Activated CD4-positive, alpha-beta T cell treated with anti-CD3 and anti-CD28 coated beads, Interleukin-2, amount 50 U/mL, for 24 hours (primary cell): ENCODE data around the gene SLC29A2.
"Not testable (repeated sequence)": the region's sequence is repeated elsewhere in the genome, so short reads cannot be mapped to it uniquely, and the experiment has no call there.

Source experiments
- DNase-seq, 2 donors: peaks; one replicate each; pipeline ENCODE4 v3.0.0-alpha.2; 2020; ENCODE audit warnings: low read depth in 1 of 2, low spot score in 1 of 2

Gene SLC29A2

DNA sequence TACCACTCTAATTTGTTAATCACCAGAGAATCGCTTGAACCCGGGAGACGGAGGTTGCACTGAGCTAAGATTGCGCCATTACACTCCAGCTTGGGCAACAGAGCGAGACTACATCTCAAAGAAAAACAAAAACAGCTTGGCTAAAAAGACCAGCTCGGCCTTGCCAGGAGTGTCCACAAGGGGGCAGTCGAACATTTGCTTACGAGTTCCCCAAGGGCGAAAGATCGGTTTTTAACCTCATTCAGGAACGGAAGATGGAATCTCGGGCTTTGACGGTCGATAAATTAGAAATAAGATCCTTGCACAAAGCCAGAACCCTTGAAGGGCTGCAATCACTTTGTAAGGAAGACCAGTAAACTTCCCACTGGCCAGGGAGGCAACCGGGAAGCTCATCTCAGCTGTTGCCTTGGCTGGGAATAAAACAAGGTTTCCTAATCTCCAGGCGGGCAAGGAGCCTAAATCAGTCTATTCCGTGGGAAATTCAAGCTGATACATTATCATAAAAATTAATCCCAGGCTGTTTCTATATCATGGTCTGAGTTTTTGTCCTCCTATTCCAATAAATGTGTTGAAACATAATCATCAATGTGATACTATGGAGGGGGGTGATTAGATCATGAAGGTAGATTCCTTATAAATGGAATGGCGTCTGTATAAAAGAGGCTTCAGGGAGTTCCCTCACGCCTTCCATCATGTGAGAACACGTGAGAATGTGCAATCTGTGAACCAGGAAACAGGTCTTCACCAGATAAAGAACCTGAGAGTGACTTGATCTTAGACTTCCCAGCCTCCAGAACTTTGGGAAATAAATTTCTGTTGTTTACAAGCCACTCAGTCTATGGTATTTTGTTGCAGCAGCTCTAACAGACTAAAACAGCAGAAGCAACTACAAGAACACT is 14.9 kb upstream of the SLC29A2 start:
- DNase-seq, result peak; percentile 70 to 76

GRCh38 chr11:66384316-66384715 is 12.8 kb upstream of the SLC29A2 start:
- not testable (repeated sequence) for DNase-seq

GRCh38 chr11:66380264-66380663 is 8.7 kb upstream of the SLC29A2 start:
- not testable (repeated sequence) for DNase-seq

DNA sequence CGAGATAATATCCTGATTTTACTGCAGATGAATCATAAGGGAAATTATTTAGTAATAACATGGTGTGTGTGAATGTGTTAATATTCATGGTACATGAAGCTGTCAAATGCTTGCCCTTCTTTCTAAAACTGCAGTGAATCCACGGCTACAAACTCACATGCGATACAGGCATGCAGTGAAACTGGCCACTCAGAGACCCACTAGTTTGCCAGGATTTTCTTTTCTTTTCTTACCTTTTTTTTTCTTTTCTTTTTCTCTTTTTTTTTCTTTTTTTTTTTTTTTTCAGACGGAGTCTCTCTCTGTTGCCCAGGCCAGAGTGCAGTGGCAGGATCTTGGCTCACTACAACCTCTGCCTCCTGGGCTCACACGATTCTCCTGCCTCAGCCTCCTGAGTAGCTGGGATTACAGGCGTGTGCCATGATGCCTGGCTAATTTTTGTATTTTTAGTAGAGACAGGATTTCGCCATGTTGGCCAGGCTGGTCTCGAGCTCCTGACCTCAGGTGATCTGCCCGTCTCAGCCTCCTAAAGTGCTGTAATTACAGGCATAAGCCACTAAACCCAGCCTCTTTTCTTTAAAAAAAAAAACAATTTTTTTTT is 2.2 kb upstream of the SLC29A2 start:
- DNase-seq, result not testable (repeated sequence)

DNA sequence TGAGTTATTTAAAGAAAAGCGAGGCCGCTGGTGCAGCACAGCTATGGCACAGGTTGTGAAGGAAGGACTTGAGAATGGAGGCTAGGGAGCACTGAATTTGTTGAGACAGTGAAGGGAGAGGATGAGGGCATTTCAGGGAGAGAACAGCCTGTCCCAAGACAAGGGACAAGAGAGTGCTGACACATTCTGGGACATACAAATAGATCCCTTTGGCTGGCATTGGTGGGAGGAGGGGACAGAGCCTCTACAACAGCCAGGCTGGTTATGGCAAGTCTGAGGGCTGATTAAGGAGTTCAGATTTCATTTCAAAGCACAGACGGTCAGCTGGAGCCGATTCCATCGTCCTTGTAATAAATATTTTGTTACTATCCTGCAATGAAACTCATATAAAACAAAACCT is 1.7 kb upstream of the SLC29A2 start:
- no peak for DNase-seq

DNA sequence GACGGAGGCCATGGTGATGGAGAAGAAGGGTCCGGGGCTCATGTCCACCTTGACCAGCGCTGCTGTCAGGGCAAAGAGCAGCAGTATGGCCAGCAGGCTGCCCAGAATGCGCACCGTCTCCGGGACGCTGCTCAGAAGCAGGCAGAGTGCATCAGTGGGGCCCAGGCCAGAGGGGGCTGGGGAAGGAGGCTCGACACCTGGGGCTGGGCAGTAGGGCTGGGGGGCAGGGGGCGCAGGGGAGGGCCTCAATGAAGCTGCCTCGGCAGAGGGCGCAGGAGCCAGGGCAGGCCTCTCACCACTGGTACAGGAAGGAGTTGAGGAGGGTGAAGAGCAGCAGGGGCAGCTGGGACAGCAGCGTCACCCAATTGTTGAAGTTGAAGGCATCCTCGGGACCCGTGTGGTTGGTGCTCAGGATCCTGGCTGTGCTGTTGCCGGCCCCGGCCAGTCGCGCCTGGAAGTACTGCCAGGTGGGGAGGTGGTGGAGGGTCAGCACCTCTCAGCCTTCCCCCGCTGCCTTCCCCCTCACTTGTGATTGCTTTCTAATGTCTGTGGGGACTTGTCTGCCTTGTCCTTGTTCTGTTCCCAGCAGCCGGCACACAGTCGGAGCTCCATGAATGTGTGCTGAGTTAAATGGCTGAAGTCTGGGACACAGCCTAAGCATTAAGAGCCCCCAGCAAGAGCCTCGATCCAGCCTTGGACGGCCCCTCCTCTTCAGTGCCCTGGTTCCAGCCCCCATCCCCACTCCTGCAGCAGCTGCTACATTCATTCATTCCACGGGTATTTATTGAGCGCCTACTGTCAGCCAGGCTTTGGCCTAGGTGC is 2.3 kb downstream of the SLC29A2 start:
- no peak for DNase-seq

DNA sequence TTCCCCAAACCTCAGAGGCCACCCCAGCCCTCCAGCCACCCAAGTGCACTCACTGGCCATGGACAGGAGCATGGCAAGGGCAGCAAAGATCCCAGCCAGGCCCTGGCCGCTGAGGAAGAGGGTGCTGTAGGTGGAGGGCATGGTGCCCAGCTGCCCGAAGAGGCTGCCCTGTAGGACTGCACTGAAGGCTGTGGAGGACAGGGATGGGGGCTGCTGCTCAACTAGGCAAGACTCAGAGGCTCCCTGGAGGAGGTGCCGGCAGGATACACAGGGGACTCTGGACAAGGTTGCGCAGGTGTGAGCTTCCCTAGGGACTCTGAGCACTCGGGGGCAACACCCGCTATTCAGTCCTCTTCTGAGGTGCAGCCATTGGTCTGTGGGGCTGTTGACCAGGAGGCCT is 3.1 kb downstream of the SLC29A2 start:
- DNase-seq, result no peak

GRCh38 chr11:66367561-66368312 is 3.8 kb downstream of the SLC29A2 start:
- DNase-seq, result no peak

DNA sequence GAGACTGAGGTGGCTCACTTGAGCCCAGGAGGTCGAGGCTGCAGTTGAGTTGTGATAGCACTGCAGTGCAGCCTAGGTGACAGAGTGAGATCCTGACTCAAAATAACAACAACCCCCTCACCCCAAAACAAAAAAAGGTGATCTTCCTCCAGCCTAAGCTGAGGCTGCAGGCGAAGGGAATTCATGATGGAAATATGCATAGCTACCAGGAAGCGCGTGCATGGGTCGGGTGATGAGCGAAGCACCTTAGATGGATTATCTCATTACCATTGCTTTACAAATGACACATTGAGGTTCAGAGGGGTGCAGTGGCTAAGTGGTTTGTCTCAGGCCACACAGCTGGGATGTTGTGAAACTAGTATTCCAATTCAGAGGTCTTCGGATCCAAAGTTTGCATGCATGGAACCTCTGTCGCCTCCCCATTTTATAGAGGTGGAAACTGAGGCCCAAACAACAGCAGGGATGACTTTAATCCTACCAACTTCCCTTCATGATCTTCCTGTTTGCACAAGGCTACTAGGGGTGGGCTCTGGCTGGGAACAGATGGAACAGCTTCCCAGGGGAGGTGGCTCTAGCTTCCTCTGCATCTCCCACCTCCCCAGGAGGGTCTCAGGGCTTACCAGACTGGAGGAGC is 4.6 kb downstream of the SLC29A2 start:
- DNase-seq, result no peak

DNA sequence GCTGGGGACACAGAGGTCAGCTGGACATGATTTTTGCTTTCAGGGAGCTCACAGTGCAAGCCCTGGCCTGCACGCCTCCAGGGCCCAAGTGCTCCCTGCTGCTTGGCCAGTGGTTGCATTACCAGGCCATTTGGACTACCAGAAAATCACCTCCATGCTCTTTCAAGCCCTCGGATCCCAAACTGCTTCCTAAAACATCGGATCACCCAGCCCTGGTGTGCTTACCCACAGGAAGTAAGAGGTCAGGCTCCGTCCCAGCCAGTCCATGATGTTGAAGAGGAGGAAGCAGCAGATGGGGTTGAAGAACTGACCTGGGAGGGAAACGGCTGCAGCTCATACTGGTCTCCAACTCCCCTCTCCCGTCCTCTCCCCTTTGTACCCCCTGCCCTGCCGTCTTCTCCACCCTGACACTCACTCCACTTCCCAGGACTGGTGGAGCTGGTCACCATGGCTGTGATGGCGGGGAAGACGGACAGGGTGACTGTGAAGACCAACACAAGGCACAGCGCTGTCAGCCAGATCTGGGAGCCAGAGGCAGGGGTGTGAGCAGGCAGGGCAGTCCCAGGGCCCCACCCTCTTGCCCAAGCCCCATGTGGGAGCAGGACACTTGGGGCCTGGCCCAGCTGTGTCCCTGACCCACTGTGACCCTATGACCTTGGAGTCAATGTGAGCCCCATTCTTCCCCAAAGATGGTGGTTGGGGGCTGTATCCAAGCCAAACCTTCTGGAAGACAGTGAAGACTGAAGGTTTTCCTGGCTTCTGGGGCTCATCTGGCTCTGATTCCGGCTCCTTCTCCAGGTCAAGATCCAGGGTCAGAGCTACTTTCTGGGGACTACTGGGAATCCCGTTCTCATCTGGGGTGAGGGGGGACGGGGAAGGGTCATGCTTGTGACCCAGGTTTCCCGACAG is 5.6 kb downstream of the SLC29A2 start:
- no peak for DNase-seq

DNA sequence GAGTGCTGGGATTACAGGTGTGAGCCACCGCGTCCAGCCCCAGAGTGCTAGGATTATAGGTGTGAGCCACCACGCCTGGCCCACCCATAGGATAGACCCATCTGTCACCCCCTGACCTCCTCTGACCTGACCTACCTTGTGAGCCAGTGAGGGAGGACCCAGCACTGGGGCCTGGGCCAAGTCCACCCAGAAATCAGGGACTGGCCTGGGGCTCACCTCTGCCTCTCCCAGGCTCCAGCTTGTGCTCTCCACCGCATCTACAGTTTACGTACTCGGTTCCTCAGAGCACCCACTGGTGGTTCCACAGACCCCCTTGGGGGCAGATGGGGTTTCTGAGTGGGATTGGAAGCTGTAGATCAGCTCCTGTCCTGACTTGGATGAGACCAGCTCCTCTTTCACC is 6.4 kb downstream of the SLC29A2 start:
- no peak for DNase-seq

DNA sequence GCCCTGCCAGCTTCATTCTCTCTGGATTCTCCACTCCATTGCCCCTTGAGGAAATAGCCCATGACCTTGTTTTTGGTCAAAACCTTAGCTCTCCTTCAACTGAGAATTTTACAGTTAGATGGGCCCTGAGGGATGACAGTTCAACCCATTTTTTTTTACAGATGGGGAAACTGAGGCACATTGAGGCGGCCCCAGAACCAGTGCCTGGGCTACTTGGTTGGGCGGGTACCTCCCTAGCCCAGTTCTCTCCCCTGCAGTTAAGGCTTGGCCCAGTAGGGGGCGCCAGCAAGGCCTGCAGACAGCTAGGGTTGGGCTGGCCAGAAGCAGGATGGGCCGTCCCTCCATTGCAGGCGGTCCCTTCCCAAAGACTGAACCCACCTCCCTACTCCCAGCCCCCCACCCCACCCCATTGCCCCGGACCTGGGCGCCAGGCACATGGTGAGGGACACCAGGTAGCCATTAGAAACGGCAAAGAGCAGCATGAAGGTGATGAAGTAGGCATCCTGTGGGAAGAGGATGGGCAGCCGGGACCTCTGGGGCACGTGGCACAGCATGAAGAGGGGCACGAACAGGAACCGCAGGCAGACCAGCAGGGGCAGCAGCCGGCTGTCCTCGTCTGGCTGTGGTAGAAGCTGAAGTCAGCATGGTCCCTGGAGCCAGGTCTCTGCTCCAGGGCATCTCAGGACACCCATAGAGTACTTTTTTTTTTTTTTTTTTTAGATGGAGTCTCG is 7.6 kb downstream of the SLC29A2 start:
- peak; percentile 63 to 66 for DNase-seq

- no peak for DNase-seq
Observed at GRCh38 chr11:66363187-66363601, 8.4 kb downstream of the SLC29A2 start.

GRCh38 chr11:66362481-66363147 is 8.9 kb downstream of the SLC29A2 start:
- no peak for DNase-seq

DNA sequence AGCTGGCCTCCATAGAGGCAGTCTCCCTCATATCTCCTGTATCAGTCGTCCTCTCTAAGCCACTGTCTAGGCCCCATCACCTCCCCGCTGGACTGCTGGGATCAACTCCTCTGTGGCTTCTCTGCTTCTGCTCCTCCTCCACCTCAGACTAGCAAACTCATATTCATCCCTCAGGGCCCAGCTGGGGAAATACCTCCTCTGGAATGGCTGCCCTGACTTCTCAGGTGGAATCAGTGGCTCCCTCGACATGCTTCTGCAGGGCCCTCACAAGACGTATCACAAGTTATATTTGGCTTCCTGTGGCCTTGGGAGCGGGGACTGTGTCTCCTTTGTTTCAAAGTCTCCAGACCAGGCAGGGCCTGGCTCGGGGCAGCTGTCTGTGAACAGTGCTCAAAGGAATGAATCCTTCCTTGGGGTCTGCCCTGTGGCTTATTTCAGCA is 10.0 kb downstream of the SLC29A2 start:
- DNase-seq, result no peak

- no peak for DNase-seq
Observed at GRCh38 chr11:66360406-66361073, 11.0 kb downstream of the SLC29A2 start.

DNA sequence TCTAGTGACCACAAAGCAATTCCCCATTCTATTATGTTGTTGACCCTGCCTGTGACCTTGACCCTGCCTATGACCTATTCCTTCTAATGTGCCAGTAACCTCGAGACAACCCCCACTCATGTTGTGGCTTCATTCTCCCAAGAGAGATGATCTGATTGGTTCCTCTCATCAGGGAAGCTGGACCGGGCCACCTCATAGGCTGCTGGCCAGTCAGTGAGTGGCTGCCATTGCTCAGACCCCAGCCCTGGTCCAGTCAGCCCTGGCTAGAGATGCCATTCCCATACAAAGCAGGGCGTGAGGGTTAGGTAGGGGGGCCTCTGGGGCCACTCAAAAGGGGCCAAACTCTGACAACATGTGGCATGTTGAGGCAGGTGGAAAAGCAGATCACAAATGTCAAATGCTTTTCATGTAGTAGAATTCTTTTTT is 11.9 kb downstream of the SLC29A2 start:
- DNase-seq, result no peak
